Osteocyte (in vitro differentiated cells): Measurements from ENCODE around the gene TTLL11. TPM values are rescaled to one million over a fixed set of nuclear protein-coding genes. Genes with fewer than 3 reads are reported as not detected.
A peak's percentile ranks its signal among the peaks of the same experiment; 100 is the strongest.

ENCODE experiments used
- DNase-seq: peaks from one replicate; pipeline ENCODE4 v3.0.0; 2021; ENCODE audit warnings: mixed read lengths; ENCODE audit not compliant: unreplicated experiment; ENCODE audit errors: extremely low spot score
- H3K27ac Mint-ChIP-seq: one replicate; pipeline ENCODE4 v1.8.0; 2021; ENCODE audit warnings: mild to moderate bottlenecking, mixed read lengths; ENCODE audit not compliant: unreplicated experiment
- H3K27me3 Mint-ChIP-seq: one replicate; pipeline ENCODE4 v1.8.0; 2021; ENCODE audit warnings: mixed read lengths; ENCODE audit not compliant: unreplicated experiment
- H3K36me3 Mint-ChIP-seq: one replicate; pipeline ENCODE4 v1.8.0; 2021; ENCODE audit warnings: mixed read lengths; ENCODE audit not compliant: unreplicated experiment
- H3K4me1 Mint-ChIP-seq: one replicate; pipeline ENCODE4 v1.8.0; 2021; ENCODE audit warnings: mixed read lengths; ENCODE audit not compliant: unreplicated experiment
- H3K4me3 Mint-ChIP-seq: one replicate; pipeline ENCODE4 v1.8.0; 2021; ENCODE audit warnings: mild to moderate bottlenecking, moderate library complexity, mixed read lengths; ENCODE audit not compliant: unreplicated experiment
- H3K9me3 Mint-ChIP-seq: one replicate; pipeline ENCODE4 v1.8.0; 2021; ENCODE audit warnings: mixed read lengths; ENCODE audit not compliant: unreplicated experiment
- CTCF ChIP-seq: fragments of 200-600 bp; sonication (generic); IDR thresholded peaks from 2 replicates; pipeline ENCODE4 v1.5.0; 2021; ENCODE audit warnings: antibody characterized with exemption, mild to moderate bottlenecking, moderate library complexity
- total RNA-seq: library from RNA; stranded (reverse); gene quantifications from 2 replicates; pipeline ENCODE4 v1.2.1, GENCODE V29; 2021

TTLL11 gene
- total RNA-seq, 1 donor from 2014 or later = 6.0 TPM

DNA sequence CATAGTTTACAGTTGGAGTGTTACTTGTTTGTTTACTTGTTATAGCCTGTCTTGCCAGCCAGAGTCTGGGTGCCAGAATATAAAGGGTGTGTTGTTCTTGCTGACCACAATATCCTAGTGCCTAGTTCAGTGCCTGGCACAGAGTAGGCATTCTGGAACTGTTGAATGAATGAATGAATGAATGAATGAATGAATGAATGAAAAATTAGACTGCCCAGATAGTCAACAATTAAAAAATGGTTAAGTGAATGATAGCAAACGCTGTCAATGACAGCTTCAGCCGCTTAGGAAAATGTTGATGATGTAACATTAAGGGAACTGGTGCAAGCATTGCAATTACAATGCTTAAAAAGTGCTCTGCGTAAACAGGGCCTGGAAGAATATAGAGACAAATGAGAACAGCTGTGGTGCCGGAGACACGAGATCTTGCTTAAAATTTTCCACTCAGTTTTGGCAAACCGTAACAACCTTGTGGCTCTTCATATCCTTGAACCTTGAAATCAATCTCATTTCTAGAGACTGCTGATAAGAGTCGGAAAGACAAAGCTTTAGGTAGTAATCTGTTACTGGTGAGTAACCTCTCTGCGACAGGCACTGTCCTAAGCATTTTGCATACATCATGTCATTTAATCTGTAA lies 4.7 kb upstream of the TTLL11 start:
- no peaks in the 10 kb centered on the region for H3K9me3 Mint-ChIP-seq
- H3K36me3 Mint-ChIP-seq = no peaks in the 10 kb centered on the region
- peaks cover 16% of the 10 kb centered on the region for H3K4me1 Mint-ChIP-seq
- TF ChIP-seq CTCF = no peak
- no peak overlapping the region for H3K27ac Mint-ChIP-seq
- no peak overlapping the region for H3K4me3 Mint-ChIP-seq
- peaks cover 9% of the 10 kb centered on the region for H3K27me3 Mint-ChIP-seq
- no peak for DNase-seq

- Mint-ChIP-seq H3K36me3 (no peaks in the 10 kb centered on the region), H3K4me1 (peaks cover 23% of the 10 kb centered on the region), H3K4me3 (no peak overlapping the region), H3K27me3 (peaks cover 9% of the 10 kb centered on the region), H3K27ac (no peak overlapping the region), H3K9me3 (no peaks in the 10 kb centered on the region)
- DNase-seq = peak; percentile 65
- TF ChIP-seq CTCF = no peak
These were observed 3.7 kb upstream of the TTLL11 start for GRCh38 chr9:122096620-122097415.

- no peaks in the 10 kb centered on the region for H3K36me3 Mint-ChIP-seq
- peak; percentile 71 for TF ChIP-seq CTCF
- H3K4me3 Mint-ChIP-seq = no peak overlapping the region
- DNase-seq = no peak
- no peaks in the 10 kb centered on the region for H3K9me3 Mint-ChIP-seq
- H3K27ac Mint-ChIP-seq = no peak overlapping the region
- peaks cover 33% of the 10 kb centered on the region for H3K4me1 Mint-ChIP-seq
- H3K27me3 Mint-ChIP-seq = peaks cover 9% of the 10 kb centered on the region
These were observed 2.1 kb upstream of the TTLL11 start for GRCh38 chr9:122095010-122095767.

GRCh38 chr9:122091682-122092592 lies 1.2 kb downstream of the TTLL11 start:
- Mint-ChIP-seq H3K4me1 (peaks cover 28% of the 10 kb centered on the region), H3K27ac (peak overlapping the region; percentile 63), H3K9me3 (no peaks in the 10 kb centered on the region), H3K36me3 (no peaks in the 10 kb centered on the region), H3K27me3 (peaks cover 7% of the 10 kb centered on the region), H3K4me3 (peak overlapping the region; percentile 86)
- DNase-seq = peak; percentile 69
- TF ChIP-seq CTCF = no peak
